ENCODE data around the gene TUT7. TPM values are rescaled to one million over a fixed set of nuclear protein-coding genes. Genes with fewer than 3 reads are reported as not detected.

Gene TUT7
- total RNA-seq, 1 donor, result 39.8 TPM

- Histone ChIP-seq H3K9me3 (ENCODE audit: low read depth, low read length) (no peaks in the 10 kb centered on the region), H2AFZ (ENCODE audit: low read length) (no peak overlapping the region), H3K4me3 (ENCODE audit: insufficient read depth, low read length) (no peak overlapping the region), H3K27ac (ENCODE audit: low read depth, low read length) (no peak overlapping the region), H3K4me1 (ENCODE audit: insufficient read depth, low read length) (no peaks in the 10 kb centered on the region), H3K36me3 (ENCODE audit: insufficient read depth, low read length) (peaks cover 83% of the 10 kb centered on the region), H3K27me3 (ENCODE audit: insufficient read depth, low read length) (no peaks in the 10 kb centered on the region), H4K20me1 (ENCODE audit: insufficient read depth, low read length) (no peaks in the 10 kb centered on the region), H3K79me2 (ENCODE audit: insufficient read depth, low read length) (no peaks in the 10 kb centered on the region), H3K4me2 (ENCODE audit: insufficient read depth, low read length) (no peak overlapping the region)
- TF ChIP-seq, protein P1, sequence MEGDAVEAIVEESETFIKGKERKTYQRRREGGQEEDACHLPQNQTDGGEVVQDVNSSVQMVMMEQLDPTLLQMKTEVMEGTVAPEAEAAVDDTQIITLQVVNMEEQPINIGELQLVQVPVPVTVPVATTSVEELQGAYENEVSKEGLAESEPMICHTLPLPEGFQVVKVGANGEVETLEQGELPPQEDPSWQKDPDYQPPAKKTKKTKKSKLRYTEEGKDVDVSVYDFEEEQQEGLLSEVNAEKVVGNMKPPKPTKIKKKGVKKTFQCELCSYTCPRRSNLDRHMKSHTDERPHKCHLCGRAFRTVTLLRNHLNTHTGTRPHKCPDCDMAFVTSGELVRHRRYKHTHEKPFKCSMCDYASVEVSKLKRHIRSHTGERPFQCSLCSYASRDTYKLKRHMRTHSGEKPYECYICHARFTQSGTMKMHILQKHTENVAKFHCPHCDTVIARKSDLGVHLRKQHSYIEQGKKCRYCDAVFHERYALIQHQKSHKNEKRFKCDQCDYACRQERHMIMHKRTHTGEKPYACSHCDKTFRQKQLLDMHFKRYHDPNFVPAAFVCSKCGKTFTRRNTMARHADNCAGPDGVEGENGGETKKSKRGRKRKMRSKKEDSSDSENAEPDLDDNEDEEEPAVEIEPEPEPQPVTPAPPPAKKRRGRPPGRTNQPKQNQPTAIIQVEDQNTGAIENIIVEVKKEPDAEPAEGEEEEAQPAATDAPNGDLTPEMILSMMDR (IDR thresholded peaks at IDR 0.05; ENCODE audit: extremely low read depth, low read depth, low read length), result no peak
- no peak for DNase-seq (ENCODE audit: insufficient read length, low spot score, missing footprints)
Observed at GRCh38 chr9:86333651-86334050, 20.6 kb downstream of the TUT7 start.

GRCh38 chr9:86330186-86330585 is 24.0 kb downstream of the TUT7 start:
- no peak for DNase-seq (ENCODE audit: insufficient read length, low spot score, missing footprints)
- Histone ChIP-seq H3K4me3 (ENCODE audit: insufficient read depth, low read length) (no peak overlapping the region), H4K20me1 (ENCODE audit: insufficient read depth, low read length) (no peaks in the 10 kb centered on the region), H3K4me1 (ENCODE audit: insufficient read depth, low read length) (no peaks in the 10 kb centered on the region), H3K36me3 (ENCODE audit: insufficient read depth, low read length) (peaks cover 83% of the 10 kb centered on the region), H3K9me3 (ENCODE audit: low read depth, low read length) (no peaks in the 10 kb centered on the region), H2AFZ (ENCODE audit: low read length) (no peak overlapping the region), H3K27me3 (ENCODE audit: insufficient read depth, low read length) (no peaks in the 10 kb centered on the region), H3K27ac (ENCODE audit: low read depth, low read length) (no peak overlapping the region), H3K4me2 (ENCODE audit: insufficient read depth, low read length) (no peak overlapping the region), H3K79me2 (ENCODE audit: insufficient read depth, low read length) (no peaks in the 10 kb centered on the region)
- TF ChIP-seq, protein P1 (IDR thresholded peaks at IDR 0.05; ENCODE audit: extremely low read depth, low read depth, low read length), result no peak

DNA sequence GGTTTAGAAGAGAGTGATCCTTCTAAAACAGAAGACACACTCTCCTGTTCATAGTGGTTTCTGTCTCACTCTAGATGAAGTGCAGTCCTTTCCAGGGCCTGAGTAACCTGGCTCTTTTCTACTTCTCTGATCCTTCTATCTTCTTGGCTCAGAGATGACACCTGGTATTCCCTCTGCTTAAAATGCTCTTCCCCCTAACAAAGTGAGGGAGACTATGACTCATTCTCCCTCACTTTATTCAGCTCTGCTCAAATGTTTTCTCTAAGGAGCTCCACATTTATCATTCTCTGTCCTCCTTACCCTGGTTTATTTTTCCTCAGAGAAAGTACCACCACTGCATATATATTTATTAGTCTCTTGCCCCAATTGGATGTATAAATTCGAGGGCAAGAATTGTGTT is 24.6 kb downstream of the TUT7 start:
- Histone ChIP-seq H3K36me3 (ENCODE audit: insufficient read depth, low read length) (peaks cover 82% of the 10 kb centered on the region), H3K79me2 (ENCODE audit: insufficient read depth, low read length) (no peaks in the 10 kb centered on the region), H3K4me3 (ENCODE audit: insufficient read depth, low read length) (no peak overlapping the region), H3K27ac (ENCODE audit: low read depth, low read length) (no peak overlapping the region), H2AFZ (ENCODE audit: low read length) (no peak overlapping the region), H3K4me1 (ENCODE audit: insufficient read depth, low read length) (peaks cover 3% of the 10 kb centered on the region), H3K9me3 (ENCODE audit: low read depth, low read length) (no peaks in the 10 kb centered on the region), H3K4me2 (ENCODE audit: insufficient read depth, low read length) (no peak overlapping the region), H3K27me3 (ENCODE audit: insufficient read depth, low read length) (no peaks in the 10 kb centered on the region), H4K20me1 (ENCODE audit: insufficient read depth, low read length) (no peaks in the 10 kb centered on the region)
- no peak for DNase-seq (ENCODE audit: insufficient read length, low spot score, missing footprints)
- TF ChIP-seq, protein P1 (IDR thresholded peaks at IDR 0.05; ENCODE audit: extremely low read depth, low read depth, low read length), result no peak

DNA sequence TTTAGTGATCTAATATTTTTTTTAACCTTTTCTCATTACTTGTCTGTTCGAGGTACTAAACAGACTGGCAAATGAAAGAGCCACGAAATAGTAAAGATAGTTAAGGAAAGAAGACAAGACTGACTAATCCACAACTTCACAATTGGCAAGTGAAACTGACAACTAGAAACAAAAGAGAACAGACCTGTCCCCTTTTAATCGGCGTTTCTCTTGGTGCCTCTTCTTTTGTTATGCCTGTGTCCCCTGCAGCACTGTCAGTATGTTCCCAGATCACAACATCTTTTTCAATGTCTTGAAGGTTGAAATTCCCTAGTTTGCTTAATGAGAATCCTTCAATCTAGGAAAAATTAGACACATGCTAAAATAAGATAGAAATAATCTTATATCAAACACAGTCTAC is 26.1 kb downstream of the TUT7 start:
- no peaks in the 10 kb centered on the region for H3K27me3 ChIP-seq (ENCODE audit: insufficient read depth, low read length)
- DNase-seq (ENCODE audit: insufficient read length, low spot score, missing footprints), result no peak
- H3K9me3 ChIP-seq (ENCODE audit: low read depth, low read length), result no peaks in the 10 kb centered on the region
- H3K4me2 ChIP-seq (ENCODE audit: insufficient read depth, low read length), result no peak overlapping the region
- H2AFZ ChIP-seq (ENCODE audit: low read length), result no peak overlapping the region
- TF ChIP-seq, protein P1 (IDR thresholded peaks at IDR 0.05; ENCODE audit: extremely low read depth, low read depth, low read length), result no peak
- H3K4me3 ChIP-seq (ENCODE audit: insufficient read depth, low read length), result no peak overlapping the region
- H3K4me1 ChIP-seq (ENCODE audit: insufficient read depth, low read length), result peaks cover 18% of the 10 kb centered on the region
- H3K79me2 ChIP-seq (ENCODE audit: insufficient read depth, low read length), result no peaks in the 10 kb centered on the region
- no peak overlapping the region for H3K27ac ChIP-seq (ENCODE audit: low read depth, low read length)
- no peaks in the 10 kb centered on the region for H4K20me1 ChIP-seq (ENCODE audit: insufficient read depth, low read length)
- H3K36me3 ChIP-seq (ENCODE audit: insufficient read depth, low read length), result peaks cover 83% of the 10 kb centered on the region
